Tibial nerve (tissue), 4 donors: ENCODE data around the gene MYRIP.

Experiments
- CTCF ChIP-seq, 5 experiments: fragments of 200-600 bp in 3 of 5; fragments of 450-650 bp in 2 of 5; sonication (generic) in 3 of 5; IDR thresholded peaks; one replicate each; pipeline ENCODE4 v1.5.1; 2016 to 2019; ENCODE audit warnings: antibody characterized with exemption in 5 of 5, mild to moderate bottlenecking in 3 of 5, moderate library complexity in 2 of 5
- EP300 ChIP-seq, 2 donors: sonication (generic); formaldehyde crosslinking; IDR thresholded peaks; one replicate each; pipeline ENCODE4 v1.6.1; 2017; ENCODE audit warnings: antibody characterized with exemption in 2 of 2, mild to moderate bottlenecking in 1 of 2

DNA sequence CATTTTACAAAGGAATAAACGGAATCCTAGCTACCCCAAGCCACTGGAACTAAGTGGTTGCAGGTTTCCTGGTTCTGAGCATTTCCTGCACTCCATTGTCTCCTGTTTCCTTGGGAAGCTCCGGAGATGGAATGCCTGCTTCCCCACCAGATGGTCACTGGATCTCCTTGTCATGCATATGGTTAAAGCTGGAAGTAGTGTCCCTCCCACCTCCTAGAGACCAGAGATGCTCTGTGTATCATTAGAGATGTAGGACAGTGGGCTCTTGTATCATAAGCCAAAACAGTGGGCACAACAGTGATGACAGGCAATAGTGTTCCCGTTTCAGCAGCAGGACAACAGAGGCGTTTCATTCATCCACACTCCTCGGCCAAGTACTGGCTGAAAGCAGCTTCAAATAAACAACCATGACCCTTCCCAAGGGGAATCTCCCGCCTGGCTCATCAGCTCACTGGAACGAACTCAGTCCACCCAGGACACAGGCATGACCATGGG lies 363.9 kb downstream of the MYRIP start:
- TF ChIP-seq CTCF (IDR thresholded peaks at IDR 0.05) = no peak
- TF ChIP-seq EP300 (IDR thresholded peaks at IDR 0.05) = no peak
